Endothelial cell of umbilical vein (primary cell): ENCODE measurements around the gene MAU2. TPM values are rescaled to one million over a fixed set of nuclear protein-coding genes. Genes with fewer than 3 reads are reported as not detected.

Experiments
- BruUV-seq: library from RNA; stranded (reverse); fragments of 400-500 nt; replicated peaks from 2 replicates; lab custom pipeline; 2021; lab: Mats Ljungman, UMichigan
- CTCF ChIA-PET: fragments of 300-600, 350-600 bp; sonication (Branson Sonifier 250); formaldehyde crosslinking; loops from one replicate; lab custom pipeline; 2021; ENCODE audit warnings: antibody characterized with exemption, inconsistent platforms; lab: Charles Lee
- POLR2A ChIA-PET: fragments of 300-600, 350-600 bp; sonication (Branson Sonifier 250); formaldehyde crosslinking; loops from one replicate; lab custom pipeline; 2021; ENCODE audit warnings: antibody characterized with exemption, inconsistent platforms; lab: Charles Lee
- DNase-seq: peaks from one replicate; pipeline ENCODE4 v3.0.0-alpha.2; 2011; ENCODE audit warnings: low read depth, low spot score
- FAIRE-seq: peaks from 2 replicates; lab custom pipeline; 2011; peaks lifted over from hg19 to GRCh38; lab: Jason Lieb, UNC
- H2AFZ ChIP-seq: 2 replicates; pipeline ENCODE4 v1.6.0; 2012; ENCODE audit warnings: low read depth, low read length, control low read depth, inconsistent platforms
- H3K27ac ChIP-seq: 2 replicates; pipeline ENCODE4 v1.5.1; 2011; ENCODE audit warnings: low read depth, mild to moderate bottlenecking, control low read depth, low read length, moderate library complexity; ENCODE audit not compliant: insufficient read depth
- H3K27me3 ChIP-seq, 2 experiments: 2 replicates each; pipeline versions ENCODE4 v1.6.0 to v1.6.1; 2011; ENCODE audit warnings: low read length in 2 of 2, mixed read lengths in 1 of 2; ENCODE audit not compliant: control insufficient read depth in 2 of 2, insufficient read depth in 2 of 2
- H3K36me3 ChIP-seq, 2 experiments: 2 replicates in 1 of 2; 3 replicates in 1 of 2; pipeline ENCODE4 v1.5.1; 2011; ENCODE audit warnings: low read length in 2 of 2, mild to moderate bottlenecking in 1 of 2, moderate library complexity in 1 of 2; ENCODE audit not compliant: control insufficient read depth in 2 of 2, insufficient read depth in 2 of 2; ENCODE audit errors: extremely low read depth in 1 of 2
- H3K4me1 ChIP-seq: 3 replicates; pipeline ENCODE4 v1.5.1; 2011; ENCODE audit warnings: mild to moderate bottlenecking, low read length; ENCODE audit not compliant: control insufficient read depth, insufficient read depth; ENCODE audit errors: extremely low read depth
- H3K4me2 ChIP-seq: 2 replicates; pipeline ENCODE4 v1.6.1; 2011; ENCODE audit warnings: low read length, control low read depth, mixed read lengths; ENCODE audit not compliant: insufficient read depth
- H3K4me3 ChIP-seq, 3 experiments: fragments of 200-600 bp in 1 of 3; sonication (generic), shearing (Covaris generic) in 1 of 3; replicated peaks in 1 of 3; 2 replicates each; pipeline ENCODE4 v1.5.1; 2011 to 2016; ENCODE audit warnings: control low read depth in 3 of 3, low read length in 3 of 3, mild to moderate bottlenecking in 2 of 3, inconsistent platforms in 1 of 3, low read depth in 1 of 3, moderate library complexity in 1 of 3; ENCODE audit not compliant: insufficient read depth in 1 of 3
- H3K79me2 ChIP-seq: 2 replicates; pipeline ENCODE4 v1.6.0; 2012; ENCODE audit warnings: low read length, inconsistent platforms; ENCODE audit not compliant: control insufficient read depth, insufficient read depth
- H3K9ac ChIP-seq: replicated peaks from 2 replicates; pipeline ENCODE3; 2011; ENCODE audit warnings: low read length, control low read depth; ENCODE audit not compliant: insufficient read depth; ENCODE audit errors: extremely low read depth
- H3K9me1 ChIP-seq: replicated peaks from 3 replicates; pipeline ENCODE4 v1.6.0; 2011; ENCODE audit warnings: mild to moderate bottlenecking, low read length; ENCODE audit not compliant: control insufficient read depth, insufficient read depth; ENCODE audit errors: extremely low read depth
- H3K9me3 ChIP-seq: replicated peaks from 2 replicates; pipeline ENCODE4 v1.5.1; 2012; ENCODE audit warnings: low read length, inconsistent platforms; ENCODE audit not compliant: control insufficient read depth, insufficient read depth
- H4K20me1 ChIP-seq: replicated peaks from 2 replicates; pipeline ENCODE3; 2011; ENCODE audit warnings: mild to moderate bottlenecking, low read length; ENCODE audit not compliant: control insufficient read depth, insufficient read depth; ENCODE audit errors: extremely low read depth
- EZH2 ChIP-seq: IDR thresholded peaks from 2 replicates; pipeline ENCODE4 v1.6.1; 2012; ENCODE audit warnings: borderline replicate concordance, low read depth, mild to moderate bottlenecking, moderate library complexity, low read length, inconsistent platforms; ENCODE audit not compliant: severe bottlenecking
- FOS ChIP-seq: IDR thresholded peaks from 2 replicates; pipeline ENCODE4 v1.6.1; 2011; ENCODE audit warnings: mild to moderate bottlenecking, low read length, moderate library complexity, borderline replicate concordance; ENCODE audit not compliant: insufficient read depth
- GATA2 ChIP-seq: IDR thresholded peaks from 2 replicates; pipeline ENCODE4 v1.7.0; 2011; ENCODE audit warnings: low read depth, mild to moderate bottlenecking, moderate library complexity, mixed read lengths, low read length; ENCODE audit not compliant: insufficient read length, insufficient read depth
- JUN ChIP-seq: IDR thresholded peaks from 2 replicates; pipeline ENCODE4 v1.6.1; 2011; ENCODE audit warnings: borderline replicate concordance, low read depth; ENCODE audit not compliant: insufficient read length, insufficient read depth
- MYC ChIP-seq: IDR thresholded peaks from one replicate; pipeline ENCODE4 v1.6.1; 2011; ENCODE audit warnings: mild to moderate bottlenecking, low read depth, low read length
- POLR2A ChIP-seq: IDR thresholded peaks from 2 replicates; pipeline ENCODE4 v1.6.1; 2012; ENCODE audit warnings: low read depth, mild to moderate bottlenecking, control low read depth, low read length
- POLR2AphosphoS5 ChIP-seq: IDR thresholded peaks from 2 replicates; pipeline ENCODE4 v1.6.1; 2012; ENCODE audit warnings: low read depth, mild to moderate bottlenecking, control low read depth, low read length, moderate library complexity; ENCODE audit not compliant: insufficient read depth
- dilution Hi-C: fragments of 300-500 bp; cut with MboI; formaldehyde crosslinking; loops from one replicate; pipeline ENCODE4 v1.15.0; 2019; ENCODE audit warnings: low sequenced_read_pairs; ENCODE audit not compliant: extremely low pct_ligation_motif_present
- intact Hi-C: fragments of 100-400 bp; cut with micrococcal nuclease; formaldehyde crosslinking; loops from one replicate; pipeline ENCODE4 v1.10.0; 2022
- polyA plus RNA-seq, 4 experiments: library from polyadenylated mRNA; depleted of rRNA in 3 of 4; stranded (reverse) in 3 of 4; unstranded in 1 of 4; fragments of >200 nt; gene quantifications; 2 replicates each; pipeline versions ENCODE4 v1.2.1 to v1.2.3, GENCODE V29; 2011 to 2012; ENCODE audit warnings: missing spikeins in 1 of 4
- total RNA-seq: library from RNA; stranded (reverse); gene quantifications from 2 replicates; pipeline ENCODE4 v1.2.3, GENCODE V29; 2021
- TF ChIP-seq, protein P1 (sequence below): IDR thresholded peaks from 2 replicates; pipeline ENCODE4 v1.6.1; 2011; ENCODE audit not compliant: insufficient read depth, insufficient read length
- TF ChIP-seq, protein P2 (sequence below), 2 donors: IDR thresholded peaks; 1 replicate in 1 of 2; 2 replicates in 1 of 2; pipeline ENCODE4 v1.5.1; 2011; ENCODE audit warnings: low read length in 2 of 2, mild to moderate bottlenecking in 2 of 2, moderate library complexity in 2 of 2, control low read depth in 1 of 2, inconsistent platforms in 1 of 2, low read depth in 1 of 2; ENCODE audit not compliant: insufficient read depth in 1 of 2; ENCODE audit errors: extremely low read depth in 1 of 2

Gene MAU2
- total and polyA plus RNA-seq, 2 donors (not counting 3 experiments of a cell fraction or from before 2014, with no cell fraction given): 36.9 to 70.0 TPM

DNA sequence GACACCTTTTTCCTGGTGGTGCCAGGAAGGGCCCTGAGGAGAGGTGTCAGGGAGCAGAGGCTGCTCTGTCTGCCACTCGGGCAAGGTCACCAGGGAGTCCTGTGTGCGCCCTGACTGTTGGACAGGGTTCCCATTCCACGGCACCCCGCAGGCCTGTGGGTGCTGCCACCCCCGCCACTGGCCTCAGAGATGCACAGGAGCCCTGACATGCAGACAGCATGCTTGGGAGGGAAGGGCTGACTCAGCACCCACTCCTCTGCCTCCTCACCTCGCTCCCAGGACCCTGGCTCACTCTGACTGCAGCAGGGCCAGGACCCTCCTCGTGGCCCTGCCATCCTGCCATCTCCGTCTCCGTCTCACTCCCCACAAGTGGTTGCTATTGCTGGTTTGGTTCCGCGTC lies 25.3 kb downstream of the MAU2 start:
- no peak overlapping the region for H3K27ac ChIP-seq
- no peak overlapping the region for H3K9ac ChIP-seq
- H3K4me1 ChIP-seq: no peaks in the 10 kb centered on the region
- H3K4me2 ChIP-seq: no peak overlapping the region
- peaks cover 6 to 73% of the 10 kb centered on the region in 2 experiments for H3K36me3 ChIP-seq
- H3K9me3 ChIP-seq: no peaks in the 10 kb centered on the region
- H2AFZ ChIP-seq: no peak overlapping the region
- CTCF ChIA-PET: no interaction called here
- dilution Hi-C loops (no loop called here), intact Hi-C loops (no loop called here)
- H4K20me1 ChIP-seq: no peaks in the 10 kb centered on the region
- H3K9me1 ChIP-seq: no peaks in the 10 kb centered on the region
- POLR2A ChIA-PET: no interaction called here
- no peak overlapping the region for H3K4me3 ChIP-seq
- H3K27me3 ChIP-seq: no peaks in the 10 kb centered on the region
- DNase-seq (no peak), FAIRE-seq (no peak)
- TF ChIP-seq GATA2 (no peak), POLR2AphosphoS5 (no peak), POLR2A (no peak), JUN (no peak), EZH2 (no peak), FOS (no peak), MYC (no peak)
- TF ChIP-seq, protein P1, sequence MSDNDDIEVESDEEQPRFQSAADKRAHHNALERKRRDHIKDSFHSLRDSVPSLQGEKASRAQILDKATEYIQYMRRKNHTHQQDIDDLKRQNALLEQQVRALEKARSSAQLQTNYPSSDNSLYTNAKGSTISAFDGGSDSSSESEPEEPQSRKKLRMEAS: no peak
- TF ChIP-seq, protein P2, sequence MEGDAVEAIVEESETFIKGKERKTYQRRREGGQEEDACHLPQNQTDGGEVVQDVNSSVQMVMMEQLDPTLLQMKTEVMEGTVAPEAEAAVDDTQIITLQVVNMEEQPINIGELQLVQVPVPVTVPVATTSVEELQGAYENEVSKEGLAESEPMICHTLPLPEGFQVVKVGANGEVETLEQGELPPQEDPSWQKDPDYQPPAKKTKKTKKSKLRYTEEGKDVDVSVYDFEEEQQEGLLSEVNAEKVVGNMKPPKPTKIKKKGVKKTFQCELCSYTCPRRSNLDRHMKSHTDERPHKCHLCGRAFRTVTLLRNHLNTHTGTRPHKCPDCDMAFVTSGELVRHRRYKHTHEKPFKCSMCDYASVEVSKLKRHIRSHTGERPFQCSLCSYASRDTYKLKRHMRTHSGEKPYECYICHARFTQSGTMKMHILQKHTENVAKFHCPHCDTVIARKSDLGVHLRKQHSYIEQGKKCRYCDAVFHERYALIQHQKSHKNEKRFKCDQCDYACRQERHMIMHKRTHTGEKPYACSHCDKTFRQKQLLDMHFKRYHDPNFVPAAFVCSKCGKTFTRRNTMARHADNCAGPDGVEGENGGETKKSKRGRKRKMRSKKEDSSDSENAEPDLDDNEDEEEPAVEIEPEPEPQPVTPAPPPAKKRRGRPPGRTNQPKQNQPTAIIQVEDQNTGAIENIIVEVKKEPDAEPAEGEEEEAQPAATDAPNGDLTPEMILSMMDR (IDR thresholded peaks at IDR 0.05; ENCODE audit: extremely low read depth in 1 of 2, insufficient read depth in 1 of 2, low read depth in 1 of 2, low read length in 2 of 2): no peak
- H3K79me2 ChIP-seq: no peaks in the 10 kb centered on the region
- BruUV-seq: no TSS peak
